GM12873 (cell line): ENCODE results near the gene FSIP2.

Source experiments
- CTCF ChIP-seq: IDR thresholded peaks from 2 replicates; pipeline ENCODE4 v1.5.1; 2012; ENCODE audit warnings: low read depth, mild to moderate bottlenecking, moderate library complexity, low read length, control low read depth; ENCODE audit not compliant: insufficient read depth; ENCODE audit errors: missing control alignments

The FSIP2 gene

DNA sequence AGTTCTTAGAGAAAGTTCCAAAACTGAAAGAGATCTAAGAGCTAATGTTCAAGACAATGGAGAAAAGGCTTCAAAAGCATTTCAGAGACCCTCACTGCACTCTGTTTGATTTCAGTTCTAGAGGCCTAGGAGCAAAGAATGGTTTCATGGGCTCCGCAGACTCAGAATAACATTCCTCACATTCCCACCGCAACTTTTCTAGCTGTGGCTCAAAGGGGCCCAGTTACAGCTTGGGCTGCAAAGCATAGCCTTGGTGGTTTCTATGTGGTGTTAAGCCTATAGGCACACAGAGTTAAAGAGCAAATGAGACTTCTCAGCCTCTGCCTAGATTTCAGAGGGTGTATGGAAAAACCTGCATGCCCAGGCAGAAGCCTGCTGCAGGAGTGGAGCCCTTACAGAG, 73.0 kb downstream of the FSIP2 start:
- TF ChIP-seq CTCF: no peak

- no peak for TF ChIP-seq CTCF
Measured at GRCh38 chr2:185813707-185814106, 75.1 kb downstream of the FSIP2 start.

DNA sequence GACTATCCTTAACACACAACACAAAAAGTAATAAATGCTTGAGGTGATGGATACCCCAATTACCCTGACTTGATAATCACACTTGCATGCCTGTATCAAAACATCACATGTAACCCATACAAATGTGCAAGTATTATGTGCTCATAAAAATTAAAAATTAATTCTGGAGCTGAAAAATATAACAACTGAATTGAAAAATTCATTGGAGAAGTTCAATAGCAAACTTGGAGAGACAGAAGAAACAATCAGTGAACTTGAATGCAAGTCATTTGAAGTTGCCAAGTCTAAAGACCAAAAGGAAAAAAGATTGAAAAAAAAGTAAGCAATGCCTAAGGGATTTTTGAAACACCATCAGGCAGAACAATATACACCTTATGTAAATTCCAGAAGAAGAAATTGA, 79.4 kb downstream of the FSIP2 start:
- TF ChIP-seq CTCF: no peak

- no peak for TF ChIP-seq CTCF
Measured at GRCh38 chr2:185821467-185821866, 82.9 kb downstream of the FSIP2 start.

DNA sequence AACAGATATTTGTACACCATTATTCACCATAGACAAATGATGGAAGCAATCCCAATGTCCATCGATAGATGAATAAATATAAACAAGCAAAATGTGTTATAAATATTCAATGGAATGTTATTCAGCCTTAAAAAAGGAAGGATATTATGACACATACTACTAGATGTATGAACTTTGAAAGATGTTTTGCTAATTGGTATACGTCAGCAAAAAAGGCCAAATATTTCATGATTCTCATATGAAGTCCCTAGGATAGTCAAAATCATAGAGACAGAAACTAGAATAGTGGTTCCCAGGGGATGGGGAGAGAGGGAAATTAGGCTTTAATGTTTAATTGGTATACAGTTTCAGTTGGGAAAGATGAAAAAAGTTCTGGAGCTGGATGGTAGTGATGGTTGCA, 85.2 kb downstream of the FSIP2 start:
- TF ChIP-seq CTCF: no peak

DNA sequence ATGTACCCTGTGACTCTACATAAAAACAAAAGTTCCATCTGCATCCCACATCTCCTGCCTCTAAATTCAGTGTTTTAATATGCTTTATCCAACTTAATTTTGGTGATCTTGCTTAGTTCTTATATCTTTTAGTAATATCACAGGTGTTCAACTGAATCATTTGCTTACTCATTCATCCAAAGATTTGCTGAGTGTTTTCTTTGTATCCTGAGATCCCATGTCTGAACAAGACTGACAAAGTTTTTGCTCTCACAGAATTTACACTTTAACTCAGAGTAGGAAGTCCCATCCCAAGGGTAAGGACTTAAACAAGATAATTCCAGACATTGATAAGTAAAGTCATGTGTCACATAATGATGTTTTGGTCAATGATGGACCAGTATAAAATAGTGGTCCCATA, 87.0 kb downstream of the FSIP2 start:
- no peak for TF ChIP-seq CTCF

GRCh38 chr2:185828326-185828725, 89.7 kb downstream of the FSIP2 start:
- no peak for TF ChIP-seq CTCF

DNA sequence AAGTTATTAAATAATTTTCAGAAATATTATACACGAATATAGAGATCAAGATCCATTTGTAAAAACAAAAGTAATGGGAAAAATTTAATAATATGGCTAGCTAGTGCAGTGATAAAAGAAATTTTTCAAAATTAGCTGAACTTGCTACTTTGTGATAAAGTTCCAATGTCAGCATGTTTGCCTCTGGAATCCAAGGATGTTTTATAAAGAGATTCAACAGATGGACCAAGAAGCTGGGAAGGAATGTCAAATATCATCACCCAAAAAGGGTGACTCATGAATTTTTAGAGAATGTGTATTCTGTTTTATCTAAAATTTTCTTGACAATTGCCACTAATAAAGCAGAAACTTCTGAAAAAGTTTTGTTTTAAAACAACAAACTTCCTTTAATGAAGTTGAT, 95.3 kb downstream of the FSIP2 start:
- no peak for TF ChIP-seq CTCF
